ENCODE data around the gene KAT6B. TPM values are rescaled to one million over a fixed set of nuclear protein-coding genes. Genes with fewer than 3 reads are reported as not detected.

The KAT6B gene
- total and polyA plus RNA-seq, 2 experiments from 2014 or later, result 15.8 to 36.2 TPM

DNA sequence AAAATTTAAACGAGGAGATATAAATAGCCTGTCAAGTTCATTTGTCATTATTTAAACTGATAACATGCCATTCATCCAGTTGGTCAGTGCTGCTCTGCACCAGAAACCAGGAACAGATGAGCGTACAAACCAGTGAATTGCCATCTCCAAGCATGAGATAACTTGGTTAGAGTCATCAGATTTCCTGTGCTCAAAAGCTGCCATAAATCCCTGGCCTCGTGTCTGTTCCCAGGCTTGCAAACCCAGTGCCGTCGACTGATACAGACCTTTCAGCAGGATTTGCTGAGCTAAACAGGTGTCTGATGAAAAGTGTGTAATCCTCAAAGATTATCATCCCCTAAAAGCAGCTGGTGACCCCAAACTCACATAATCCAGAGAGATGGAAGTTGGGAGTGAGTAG is 189.0 kb downstream of the KAT6B start:
- TF ChIP-seq, protein P1, sequence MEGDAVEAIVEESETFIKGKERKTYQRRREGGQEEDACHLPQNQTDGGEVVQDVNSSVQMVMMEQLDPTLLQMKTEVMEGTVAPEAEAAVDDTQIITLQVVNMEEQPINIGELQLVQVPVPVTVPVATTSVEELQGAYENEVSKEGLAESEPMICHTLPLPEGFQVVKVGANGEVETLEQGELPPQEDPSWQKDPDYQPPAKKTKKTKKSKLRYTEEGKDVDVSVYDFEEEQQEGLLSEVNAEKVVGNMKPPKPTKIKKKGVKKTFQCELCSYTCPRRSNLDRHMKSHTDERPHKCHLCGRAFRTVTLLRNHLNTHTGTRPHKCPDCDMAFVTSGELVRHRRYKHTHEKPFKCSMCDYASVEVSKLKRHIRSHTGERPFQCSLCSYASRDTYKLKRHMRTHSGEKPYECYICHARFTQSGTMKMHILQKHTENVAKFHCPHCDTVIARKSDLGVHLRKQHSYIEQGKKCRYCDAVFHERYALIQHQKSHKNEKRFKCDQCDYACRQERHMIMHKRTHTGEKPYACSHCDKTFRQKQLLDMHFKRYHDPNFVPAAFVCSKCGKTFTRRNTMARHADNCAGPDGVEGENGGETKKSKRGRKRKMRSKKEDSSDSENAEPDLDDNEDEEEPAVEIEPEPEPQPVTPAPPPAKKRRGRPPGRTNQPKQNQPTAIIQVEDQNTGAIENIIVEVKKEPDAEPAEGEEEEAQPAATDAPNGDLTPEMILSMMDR (IDR thresholded peaks at IDR 0.05; ENCODE audit: poor library complexity), result no peak
- no peak for TF ChIP-seq EZH2phosphoT487 (IDR thresholded peaks at IDR 0.05; ENCODE audit: low read depth, severe bottlenecking, unreplicated experiment)
- TF ChIP-seq EZH2 (IDR thresholded peaks at IDR 0.05; ENCODE audit: borderline replicate concordance), result no peak
- H3K27me3 ChIP-seq, result no peaks in the 10 kb centered on the region
- DNase-seq (ENCODE audit: low spot score), result no peak

DNA sequence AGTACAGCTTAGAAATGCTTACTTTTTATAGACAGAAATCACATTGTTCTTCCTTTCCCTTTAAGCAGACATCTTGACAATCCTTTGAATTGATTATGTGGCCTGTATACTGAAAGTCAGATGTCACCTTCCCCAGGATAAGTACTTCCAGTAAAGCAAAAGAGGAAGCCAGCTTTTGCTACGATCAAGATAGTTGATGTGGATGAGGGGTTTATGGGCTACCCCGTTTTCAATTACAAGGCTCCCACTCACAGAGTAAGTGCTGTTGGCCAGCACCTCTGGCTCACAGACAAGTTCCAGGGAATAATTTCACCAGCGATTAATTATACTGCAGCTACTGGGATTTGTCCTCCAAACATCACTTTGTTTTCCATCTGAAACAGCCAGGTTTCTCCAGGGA is 189.9 kb downstream of the KAT6B start:
- H3K9me3 ChIP-seq (ENCODE audit: low read depth), result no peaks in the 10 kb centered on the region
- H3K79me2 ChIP-seq, result no peaks in the 10 kb centered on the region
- no peaks in the 10 kb centered on the region for H3K4me1 ChIP-seq (ENCODE audit: insufficient read depth)
- no peak overlapping the region for H3K27ac ChIP-seq
- no peaks in the 10 kb centered on the region for H3K27me3 ChIP-seq
- H3K9me2 ChIP-seq (replicated peaks; ENCODE audit: insufficient read depth), result no peaks in the 10 kb centered on the region
- no peaks in the 10 kb centered on the region for H3K36me3 ChIP-seq (replicated peaks; ENCODE audit: insufficient read depth, low read depth)
- H4K20me1 ChIP-seq (ENCODE audit: insufficient read depth, poor library complexity, severe bottlenecking), result no peaks in the 10 kb centered on the region
- H3K4me3 ChIP-seq, result no peak overlapping the region
- H3K4me2 ChIP-seq, result no peak overlapping the region
- TF ChIP-seq EZH2 (IDR thresholded peaks at IDR 0.05; ENCODE audit: borderline replicate concordance) (no peak), EZH2phosphoT487 (IDR thresholded peaks at IDR 0.05; ENCODE audit: low read depth, severe bottlenecking, unreplicated experiment) (no peak)
- TF ChIP-seq, protein P1 (IDR thresholded peaks at IDR 0.05; ENCODE audit: poor library complexity), result no peak
- DNase-seq (ENCODE audit: low spot score), result no peak
- no peak overlapping the region for H2AFZ ChIP-seq
- 67% methylated on average over 3 of the region's 3 CpGs for WGBS (ENCODE audit: low lambda C conversion rate, missing lambda C conversion rate)

More for the DNA sequence above, 189.0 kb downstream of the KAT6B start:
- Histone ChIP-seq H4K20me1 (ENCODE audit: insufficient read depth, poor library complexity, severe bottlenecking) (no peaks in the 10 kb centered on the region), H3K79me2 (no peaks in the 10 kb centered on the region), H3K4me1 (ENCODE audit: insufficient read depth) (no peaks in the 10 kb centered on the region), H3K27ac (no peak overlapping the region), H3K36me3 (replicated peaks; ENCODE audit: insufficient read depth, low read depth) (no peaks in the 10 kb centered on the region), H2AFZ (no peak overlapping the region), H3K9me3 (ENCODE audit: low read depth) (no peaks in the 10 kb centered on the region), H3K4me3 (no peak overlapping the region), H3K9me2 (replicated peaks; ENCODE audit: insufficient read depth) (no peaks in the 10 kb centered on the region), H3K4me2 (no peak overlapping the region)
- WGBS (ENCODE audit: low lambda C conversion rate, missing lambda C conversion rate), result 41% methylated on average over 5 of the region's 5 CpGs

DNA sequence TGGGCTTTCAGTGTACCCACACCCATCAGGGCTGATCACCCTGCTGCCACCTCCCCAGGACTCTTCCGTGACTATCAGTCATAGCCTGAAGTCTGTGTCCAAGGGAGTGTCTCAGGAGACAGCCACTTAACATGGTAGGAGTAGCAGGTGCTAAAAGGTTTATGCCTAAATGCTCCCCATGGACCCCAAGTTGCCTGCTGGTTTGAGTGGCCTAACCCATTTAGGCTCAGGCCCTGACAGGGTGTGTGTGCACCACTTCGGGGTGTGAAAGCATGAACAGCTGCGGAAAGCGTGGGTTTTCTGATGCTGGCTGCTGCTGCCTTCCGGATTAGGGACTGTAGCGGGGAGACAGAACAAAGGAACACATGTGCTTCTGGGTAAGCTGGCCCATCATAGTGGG is 191.9 kb downstream of the KAT6B start:
- TF ChIP-seq EZH2phosphoT487 (IDR thresholded peaks at IDR 0.05; ENCODE audit: low read depth, severe bottlenecking, unreplicated experiment), result no peak
- TF ChIP-seq EZH2 (IDR thresholded peaks at IDR 0.05; ENCODE audit: borderline replicate concordance), result no peak
- TF ChIP-seq, protein P1 (IDR thresholded peaks at IDR 0.05; ENCODE audit: poor library complexity), result no peak
- H3K79me2 ChIP-seq, result no peaks in the 10 kb centered on the region

More for the DNA sequence above, 191.9 kb downstream of the KAT6B start:
- H4K20me1 ChIP-seq (ENCODE audit: insufficient read depth, poor library complexity, severe bottlenecking), result no peaks in the 10 kb centered on the region
- H3K36me3 ChIP-seq (replicated peaks; ENCODE audit: insufficient read depth, low read depth), result no peaks in the 10 kb centered on the region
- H3K9me3 ChIP-seq (ENCODE audit: low read depth), result no peaks in the 10 kb centered on the region
- DNase-seq (ENCODE audit: low spot score), result no peak
- no peaks in the 10 kb centered on the region for H3K9me2 ChIP-seq (replicated peaks; ENCODE audit: insufficient read depth)
- no peak overlapping the region for H3K4me2 ChIP-seq
- no peak overlapping the region for H3K27ac ChIP-seq
- no peak overlapping the region for H2AFZ ChIP-seq
- peaks cover 8% of the 10 kb centered on the region for H3K4me1 ChIP-seq (ENCODE audit: insufficient read depth)
- WGBS (ENCODE audit: low lambda C conversion rate, missing lambda C conversion rate), result 91% methylated on average over 6 of the region's 6 CpGs
- no peak overlapping the region for H3K4me3 ChIP-seq
- H3K27me3 ChIP-seq, result no peaks in the 10 kb centered on the region

All from hepatocyte (in vitro differentiated cells).